ENCODE measurements around the gene LAMA3.
A peak's percentile ranks its signal among the peaks of the same experiment; 100 is the strongest.

GRCh38 chr18:23918395-23919032 lies 229.3 kb downstream of the LAMA3 start:
- TF ChIP-seq CTCF (conservative IDR thresholded peaks at IDR 0.05 in 1 of 2, IDR thresholded peaks at IDR 0.05 in 1 of 2; ENCODE audit: low read depth in 1 of 2, low read length in 2 of 2) (peak; percentile 85 to 89), EZH2 (IDR thresholded peaks at IDR 0.05; ENCODE audit: low read length, missing control alignments) (no peak)
